Erythroblast (primary cell): ENCODE measurements around the gene GTF2F2.

Source experiments
- GATA1 ChIP-seq: IDR thresholded peaks from 2 replicates; pipeline ENCODE4 v1.6.1; 2011; ENCODE audit warnings: low read depth, mild to moderate bottlenecking, control low read depth, low read length, moderate library complexity
- POLR2A ChIP-seq: IDR thresholded peaks from 2 replicates; pipeline ENCODE4 v1.6.1; 2011; ENCODE audit warnings: mild to moderate bottlenecking, low read length

DNA sequence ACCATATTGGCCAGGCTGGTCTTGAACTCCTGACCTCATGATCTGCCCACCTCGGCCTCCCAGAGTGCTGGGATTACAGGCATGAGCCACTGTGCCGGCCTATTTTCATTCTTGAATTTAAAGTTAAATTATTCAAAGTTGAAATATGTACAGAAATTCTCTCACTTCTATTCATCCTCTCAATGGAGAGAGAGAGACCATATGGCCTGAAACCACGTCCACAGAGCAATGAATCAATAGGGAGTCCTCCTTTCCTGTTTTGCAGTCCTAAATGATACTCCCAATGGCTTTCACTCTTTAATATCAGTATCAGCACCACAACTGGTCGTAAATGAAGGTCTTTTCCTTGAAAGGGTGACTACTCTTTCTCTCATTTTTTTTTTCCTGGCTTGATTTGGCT, 111.0 kb downstream of the GTF2F2 start:
- TF ChIP-seq POLR2A (no peak), GATA1 (no peak)
